Fibroblast of pulmonary artery (primary cell): ENCODE measurements around the gene C11orf98.
"Not testable (repeated sequence)": the region's sequence is repeated elsewhere in the genome, so short reads cannot be mapped to it uniquely, and the experiment has no call there.

Experiments
- DNase-seq: peaks from one replicate; pipeline ENCODE4 v3.0.0-alpha.2; 2010; ENCODE audit warnings: low read depth
- H3K4me3 ChIP-seq: replicated peaks from 2 replicates; pipeline ENCODE4 v1.5.1; 2011; ENCODE audit warnings: low read depth, mild to moderate bottlenecking, control low read depth, low read length, moderate library complexity
- CTCF ChIP-seq: IDR thresholded peaks from 2 replicates; pipeline ENCODE4 v1.5.1; 2011; ENCODE audit warnings: mild to moderate bottlenecking, control low read depth, low read length, inconsistent platforms; ENCODE audit errors: missing control alignments

Gene C11orf98

GRCh38 chr11:62694455-62695167, 29.6 kb upstream of the C11orf98 start:
- DNase-seq, result peak; percentile 90
- TF ChIP-seq CTCF, result peak; percentile 87
- H3K4me3 ChIP-seq, result no peak overlapping the region

- not testable (repeated sequence) for DNase-seq, H3K4me3 ChIP-seq
Measured at GRCh38 chr11:62693624-62694023, 28.6 kb upstream of the C11orf98 start.

DNA sequence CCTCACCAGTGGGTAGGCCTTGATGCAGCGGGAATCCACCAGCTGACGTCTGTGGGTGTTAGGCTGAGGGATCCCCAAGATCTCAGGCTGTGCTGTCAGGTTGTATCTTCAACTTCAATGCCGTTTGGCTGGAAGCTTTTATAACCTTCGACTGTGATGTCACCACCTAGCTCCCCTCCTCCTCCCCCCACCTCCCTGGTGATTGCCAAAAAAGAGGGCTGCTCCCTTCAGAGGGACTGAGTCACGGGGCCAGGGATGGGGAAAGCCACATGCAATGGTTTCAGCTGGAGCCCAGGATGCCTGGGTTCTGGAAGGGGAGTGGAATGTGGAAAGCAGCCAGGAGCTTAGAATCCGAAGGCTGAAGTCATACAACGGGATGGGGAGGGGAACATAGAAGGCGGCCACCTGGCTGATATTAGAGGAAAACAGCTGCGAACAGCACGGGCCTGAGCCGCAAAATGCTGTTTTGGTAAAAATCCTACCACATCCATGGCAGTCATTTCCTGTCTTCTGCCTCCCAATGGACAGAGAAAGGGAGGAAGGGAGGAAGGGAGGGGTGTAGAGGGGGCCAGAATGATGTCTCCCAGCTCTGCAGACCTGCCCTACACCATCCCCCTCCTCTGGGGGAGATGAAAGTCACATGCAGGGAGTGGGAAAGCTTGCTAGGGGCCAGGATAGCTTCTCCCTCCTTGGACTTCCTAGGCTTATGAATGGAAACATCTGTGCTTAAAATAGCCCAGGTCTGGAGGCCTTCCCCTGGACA, 24.6 kb upstream of the C11orf98 start, which contains the start of gene LRRN4CL:
LRRN4CL (minus strand) TSS at position 110 of the 763 bp plus-strand sequence. CDS start 1,022 bp downstream, outside the sequence.
- H3K4me3 ChIP-seq, result peak within 1 kb of the TSS; percentile 2
- peak; percentile 83 for DNase-seq
- no peak for TF ChIP-seq CTCF

DNA sequence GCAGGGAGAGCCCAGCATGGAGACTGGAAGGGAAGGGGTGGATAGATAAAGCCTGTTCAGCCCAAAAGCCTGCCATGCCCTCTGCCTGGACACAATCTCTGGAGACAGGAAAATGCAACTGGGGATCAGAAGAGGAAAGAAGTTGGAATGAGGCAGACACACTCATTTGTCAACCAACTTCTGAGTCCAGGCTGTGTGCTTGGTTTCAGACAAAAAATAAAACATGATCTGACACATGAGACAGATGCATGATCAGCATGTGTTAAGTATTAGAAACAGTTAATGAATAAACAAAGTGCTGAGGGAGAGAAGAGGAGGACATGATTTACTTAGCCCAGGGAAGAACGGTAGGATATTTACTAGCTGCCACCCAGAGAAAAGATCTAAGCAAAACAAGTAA, 23.5 kb upstream of the C11orf98 start:
- no peak overlapping the region for H3K4me3 ChIP-seq
- TF ChIP-seq CTCF, result no peak
- no peak for DNase-seq

- DNase-seq, result no peak
- H3K4me3 ChIP-seq, result no peak overlapping the region
- no peak for TF ChIP-seq CTCF
Measured at GRCh38 chr11:62687508-62688396, 22.7 kb upstream of the C11orf98 start.

GRCh38 chr11:62682518-62682917, 17.5 kb upstream of the C11orf98 start:
- DNase-seq, result no peak
- no peak overlapping the region for H3K4me3 ChIP-seq
- TF ChIP-seq CTCF, result no peak

DNA sequence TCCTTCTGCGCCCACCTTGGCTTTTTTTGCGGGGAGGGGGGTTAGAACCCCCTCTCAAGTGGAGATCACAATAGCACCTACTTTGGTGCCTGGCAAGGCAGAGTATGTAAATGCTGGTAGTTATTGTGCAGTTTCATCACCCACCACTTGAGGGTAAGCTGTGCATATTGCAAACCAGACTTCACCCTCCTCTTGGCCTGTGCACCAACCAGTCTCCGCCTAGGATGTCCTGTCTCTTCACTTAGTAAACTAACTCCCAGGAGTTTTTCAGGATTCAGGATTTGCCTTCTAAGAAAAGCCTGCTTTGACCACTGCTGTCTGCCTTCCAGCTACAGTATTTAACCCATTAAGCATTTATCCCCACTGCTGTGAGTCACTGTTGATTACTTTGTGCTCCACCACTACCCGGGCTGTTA, 15.8 kb upstream of the C11orf98 start:
- H3K4me3 ChIP-seq, result no peak overlapping the region
- DNase-seq, result peak; percentile 88
- peak; percentile 67 for TF ChIP-seq CTCF
